RWPE1 (cell line): ENCODE data around the gene GAN.

Experiments
- CTCF ChIA-PET: fragments of 350-600 bp; sonication (Branson Sonifier 250); formaldehyde crosslinking; extraction: SDS; loops from one replicate; lab custom pipeline; 2021; lab: Yijun Ruan, JAX
- POLR2A ChIA-PET: fragments of 400-600 bp; formaldehyde crosslinking; extraction: SDS; loops from one replicate; lab custom pipeline; 2020; ENCODE audit warnings: antibody characterized with exemption; ENCODE audit not compliant: low non-redundant PET; lab: Yijun Ruan, JAX
- DNase-seq: peaks from one replicate; pipeline ENCODE4 v3.0.0; 2012; ENCODE audit warnings: low spot score
- H3K27ac ChIP-seq: fragments of 450-650 bp; 2 replicates; pipeline ENCODE4 v1.5.1; 2017
- TF ChIP-seq, protein P1 (sequence below): fragments of 450-650 bp; conservative IDR thresholded peaks from 2 replicates; pipeline ENCODE4 v1.5.1; 2017; ENCODE audit warnings: low read depth, mild to moderate bottlenecking

The GAN gene

DNA sequence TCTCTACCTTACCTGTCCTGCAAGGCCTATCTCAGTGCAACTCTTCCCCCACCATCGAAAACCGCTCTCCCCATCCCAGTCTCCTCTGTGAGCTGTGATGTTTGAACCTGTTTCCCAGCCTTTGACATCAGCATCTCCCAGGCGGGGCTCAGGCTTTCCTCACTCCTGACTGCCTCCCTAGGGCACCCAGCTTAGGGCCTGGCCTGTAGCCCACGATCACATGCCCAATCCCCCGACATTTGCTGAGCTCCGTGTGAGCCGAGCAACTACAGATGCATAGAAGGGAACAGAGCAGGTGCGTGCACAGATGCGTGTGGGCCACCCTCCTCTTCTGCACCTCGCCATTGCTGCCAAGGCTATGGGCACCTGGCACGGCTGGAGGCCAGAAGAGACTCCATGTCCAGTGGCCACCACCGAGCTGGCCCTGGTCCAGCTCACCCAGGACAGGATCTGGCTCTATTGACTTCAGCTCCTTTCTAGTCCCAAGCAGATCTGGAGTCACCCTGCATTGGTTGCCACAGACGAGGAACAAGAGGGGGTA, 94.3 kb downstream of the GAN start:
- TF ChIP-seq, protein P1, sequence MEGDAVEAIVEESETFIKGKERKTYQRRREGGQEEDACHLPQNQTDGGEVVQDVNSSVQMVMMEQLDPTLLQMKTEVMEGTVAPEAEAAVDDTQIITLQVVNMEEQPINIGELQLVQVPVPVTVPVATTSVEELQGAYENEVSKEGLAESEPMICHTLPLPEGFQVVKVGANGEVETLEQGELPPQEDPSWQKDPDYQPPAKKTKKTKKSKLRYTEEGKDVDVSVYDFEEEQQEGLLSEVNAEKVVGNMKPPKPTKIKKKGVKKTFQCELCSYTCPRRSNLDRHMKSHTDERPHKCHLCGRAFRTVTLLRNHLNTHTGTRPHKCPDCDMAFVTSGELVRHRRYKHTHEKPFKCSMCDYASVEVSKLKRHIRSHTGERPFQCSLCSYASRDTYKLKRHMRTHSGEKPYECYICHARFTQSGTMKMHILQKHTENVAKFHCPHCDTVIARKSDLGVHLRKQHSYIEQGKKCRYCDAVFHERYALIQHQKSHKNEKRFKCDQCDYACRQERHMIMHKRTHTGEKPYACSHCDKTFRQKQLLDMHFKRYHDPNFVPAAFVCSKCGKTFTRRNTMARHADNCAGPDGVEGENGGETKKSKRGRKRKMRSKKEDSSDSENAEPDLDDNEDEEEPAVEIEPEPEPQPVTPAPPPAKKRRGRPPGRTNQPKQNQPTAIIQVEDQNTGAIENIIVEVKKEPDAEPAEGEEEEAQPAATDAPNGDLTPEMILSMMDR, result no peak
- no peak for DNase-seq
- H3K27ac ChIP-seq, result no peak overlapping the region
- ChIA-PET CTCF (interaction anchor here (0.6 kb wide), 1 partner anchor 329 kb away, joined by 5 read pairs; no protein-coding TSS in a partner anchor), POLR2A (interaction anchor here (0.6 kb wide), 1 partner anchor 536 kb away, joined by 3 read pairs; no protein-coding TSS in a partner anchor)

DNA sequence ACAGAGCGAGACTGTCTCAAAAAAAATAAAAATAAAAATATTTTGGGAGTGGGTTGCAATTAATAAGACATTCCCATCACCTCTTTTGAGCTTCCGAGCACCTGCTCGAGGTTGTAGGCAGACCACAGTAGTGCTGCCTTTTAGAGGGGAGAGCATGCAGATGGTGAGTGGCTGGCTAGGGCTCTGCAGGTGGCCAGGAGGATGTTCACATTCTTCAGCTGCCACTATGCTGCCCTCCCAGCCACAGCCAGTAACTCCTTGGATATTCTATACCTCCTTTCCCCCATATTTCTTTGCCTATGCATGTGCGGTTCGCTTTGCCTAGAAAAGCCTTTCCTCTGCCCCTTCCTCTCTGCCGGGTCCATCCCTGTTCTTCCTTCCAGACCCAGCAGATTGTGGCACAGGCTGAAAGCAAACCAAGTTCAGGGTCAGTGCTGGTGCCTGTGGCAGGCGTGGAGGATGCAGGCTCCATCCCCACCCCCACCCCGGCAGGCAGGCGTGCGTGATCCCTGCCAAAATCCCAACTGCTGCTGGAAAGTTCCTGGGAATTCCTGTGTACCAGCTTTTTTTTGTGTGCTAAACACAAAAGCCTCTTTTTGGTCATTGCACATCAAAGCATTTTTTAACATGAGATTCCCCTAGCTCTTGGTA, 96.0 kb downstream of the GAN start:
- TF ChIP-seq, protein P1, result no peak
- POLR2A ChIA-PET, result no interaction called here
- CTCF ChIA-PET, result no interaction called here

DNA sequence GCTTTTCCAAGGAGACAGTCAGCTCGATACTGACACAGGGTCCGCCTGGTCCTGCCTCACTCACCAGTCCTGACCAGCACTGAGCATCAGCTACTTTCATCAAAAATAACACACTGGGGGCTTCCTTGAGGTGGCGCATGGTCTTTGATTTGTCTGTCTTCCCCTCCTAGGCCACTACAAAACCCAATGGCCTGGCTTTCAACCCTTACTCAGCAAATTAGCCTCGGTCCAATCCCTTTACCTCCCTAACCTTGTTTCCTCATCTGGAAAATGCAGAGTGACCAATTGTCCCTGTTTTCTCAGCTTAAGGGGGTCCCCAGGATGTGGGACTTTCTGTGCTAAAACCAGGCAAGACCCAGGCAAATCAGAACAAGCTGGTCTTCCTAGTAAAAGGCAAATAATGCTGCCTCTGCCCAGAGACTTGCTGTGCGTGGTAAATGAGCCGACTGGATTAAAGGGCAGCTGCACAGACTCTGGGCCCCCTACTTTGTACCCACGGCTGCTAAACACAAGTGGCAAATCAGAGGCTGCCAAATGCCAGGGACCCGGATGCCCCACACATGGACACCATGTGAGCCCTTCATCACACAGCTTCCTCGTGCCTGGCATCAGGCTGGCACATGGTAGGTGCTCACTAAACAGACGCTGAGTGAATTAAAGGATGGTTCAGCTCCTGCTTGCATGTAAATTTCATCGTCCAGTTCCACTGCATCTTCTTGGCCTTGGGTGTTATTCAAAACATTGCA, 98.7 kb downstream of the GAN start:
- DNase-seq, result no peak
- TF ChIP-seq, protein P1, result no peak
- no peak overlapping the region for H3K27ac ChIP-seq
- ChIA-PET CTCF (interaction anchor here (1.0 kb wide), 1 partner anchor 8 kb away, joined by 3 read pairs; no protein-coding TSS in a partner anchor), POLR2A (no interaction called here)

More for the DNA sequence above, 96.0 kb downstream of the GAN start:
- H3K27ac ChIP-seq, result no peak overlapping the region
- no peak for DNase-seq

DNA sequence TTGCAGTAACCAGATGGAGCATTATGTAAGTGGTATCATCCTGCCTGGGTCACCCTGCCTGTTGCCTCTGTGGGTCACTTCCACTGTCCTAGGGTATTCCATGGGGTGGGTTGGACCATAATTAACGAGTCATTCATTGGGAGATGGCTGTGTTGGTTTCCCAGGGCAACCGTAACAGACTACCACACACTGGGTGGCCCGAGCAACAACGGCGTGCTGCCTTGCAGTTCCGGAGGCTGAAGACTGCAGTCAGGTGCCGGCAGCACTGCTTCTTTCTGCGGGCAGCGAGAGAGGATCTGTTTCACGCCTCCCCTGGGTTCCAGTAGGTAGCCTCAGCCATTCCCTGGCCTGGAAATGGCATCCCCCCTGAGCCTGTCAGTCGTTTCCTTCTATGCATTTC, 101.0 kb downstream of the GAN start:
- CTCF ChIA-PET, result interaction anchor here (0.6 kb wide), 1 partner anchor 262 kb away, joined by 5 read pairs; no protein-coding TSS in a partner anchor
- DNase-seq, result no peak

DNA sequence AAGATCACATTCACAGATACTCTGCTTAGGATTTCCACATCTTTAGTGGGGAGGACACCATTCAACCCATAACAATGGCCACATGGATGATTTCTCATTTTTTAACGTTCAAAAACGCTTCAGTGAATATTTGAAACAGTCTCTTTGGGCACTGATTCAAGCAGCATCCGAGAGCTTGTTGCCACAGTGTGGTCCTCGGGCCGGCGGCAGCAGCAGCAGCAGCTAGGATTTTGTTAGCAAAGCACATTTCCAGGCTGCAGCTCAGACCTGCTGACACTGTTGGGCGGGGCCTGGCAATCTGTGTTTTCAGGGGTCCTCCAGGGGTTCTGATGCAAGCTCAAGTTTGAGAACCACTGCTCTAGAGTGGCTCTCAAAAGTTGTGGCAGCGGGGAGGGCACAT, 102.0 kb downstream of the GAN start:
- CTCF ChIA-PET, result interaction anchor here (0.6 to 0.7 kb wide), 2 partner anchors 8 to 14 kb away, joined by 3 read pairs; no protein-coding TSS in a partner anchor
- TF ChIP-seq, protein P1, result no peak
- no peak for DNase-seq
- POLR2A ChIA-PET, result no interaction called here
- H3K27ac ChIP-seq, result no peak overlapping the region

More for the DNA sequence above, 101.0 kb downstream of the GAN start:
- TF ChIP-seq, protein P1, result no peak
- H3K27ac ChIP-seq, result no peak overlapping the region
- POLR2A ChIA-PET, result interaction anchor here (0.6 kb wide), 1 partner anchor 131 kb away, joined by 4 read pairs; no protein-coding TSS in a partner anchor

DNA sequence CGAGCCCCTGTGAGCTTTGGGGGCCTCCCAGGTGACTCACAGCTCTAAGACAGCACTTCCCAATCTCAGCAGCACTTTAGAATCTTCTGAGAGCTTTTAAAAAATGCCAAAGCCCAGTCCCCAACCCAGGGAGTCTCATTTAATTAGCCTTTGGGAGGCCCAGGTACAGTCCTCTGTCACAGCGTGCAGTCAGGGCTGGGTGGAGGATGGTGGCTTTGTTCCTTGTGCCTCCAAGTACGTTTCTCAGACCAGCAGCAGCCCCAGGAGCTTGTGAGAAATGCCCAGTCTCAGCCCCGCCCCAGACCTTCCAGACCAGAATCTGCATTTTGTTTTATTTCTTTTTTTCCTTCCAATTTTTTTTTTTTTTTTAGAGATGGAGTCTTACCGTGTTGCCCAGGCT, 102.4 kb downstream of the GAN start:
- ChIA-PET POLR2A (no interaction called here), CTCF (interaction anchor here (0.7 kb wide), 1 partner anchor 14 kb away, joined by 3 read pairs; no protein-coding TSS in a partner anchor)
- TF ChIP-seq, protein P1, result no peak
- no peak overlapping the region for H3K27ac ChIP-seq
- DNase-seq, result no peak
